Right hindlimb (tissue), 1 donor: ENCODE results near the gene VGLL4.
"Not testable (repeated sequence)": the region's sequence is repeated elsewhere in the genome, so short reads cannot be mapped to it uniquely, and the experiment has no call there.

Experiments
- DNase-seq: peaks from one replicate; pipeline ENCODE4 v3.0.0-alpha.2; 2018

Gene VGLL4

GRCh38 chr3:11546657-11547302 lies 96.9 kb downstream of the VGLL4 start:
- peak; percentile 17 for DNase-seq

- DNase-seq, result peak; percentile 30
Observed at GRCh38 chr3:11545186-11545851, 98.4 kb downstream of the VGLL4 start.

DNA sequence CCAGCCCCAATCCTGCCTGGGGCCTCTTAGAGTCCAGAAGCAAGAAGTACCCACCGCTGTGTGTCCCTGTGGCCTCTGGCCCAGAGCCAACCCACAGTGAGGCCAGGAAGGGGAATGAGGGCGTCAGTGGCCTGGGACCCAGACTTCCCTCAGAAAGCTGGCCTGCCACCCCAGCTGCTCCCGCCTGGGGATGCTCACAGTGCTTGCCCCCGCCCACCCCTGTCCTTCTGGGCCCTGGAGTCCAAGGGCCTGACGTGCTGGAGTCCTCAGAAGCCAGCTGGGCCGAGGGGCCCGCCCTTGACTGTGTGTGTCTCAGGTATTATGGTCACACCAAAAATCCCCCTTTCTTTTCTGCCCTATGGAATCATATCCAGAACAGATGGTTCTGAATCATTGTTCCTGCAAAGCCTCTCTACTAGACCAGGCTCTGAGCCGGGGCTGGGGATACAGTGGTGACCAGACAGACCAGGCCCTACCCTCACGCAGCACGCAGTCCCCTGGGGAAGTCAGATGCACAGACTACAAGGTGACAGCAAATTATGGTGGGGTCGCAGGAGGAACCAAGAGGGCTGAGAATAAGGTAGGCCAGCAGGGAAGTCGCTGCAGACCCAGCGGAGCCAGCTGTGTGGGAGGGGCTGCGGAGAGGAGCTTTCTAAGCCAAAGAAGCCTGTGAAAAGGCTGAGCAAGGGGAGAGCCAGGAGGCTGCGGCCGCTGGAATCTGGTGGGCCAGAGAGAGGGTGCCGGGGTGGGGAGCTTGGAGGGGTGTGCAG lies 99.1 kb downstream of the VGLL4 start:
- DNase-seq, result peak; percentile 75

GRCh38 chr3:11543948-11544387 lies 99.7 kb downstream of the VGLL4 start:
- peak; percentile 10 for DNase-seq

DNA sequence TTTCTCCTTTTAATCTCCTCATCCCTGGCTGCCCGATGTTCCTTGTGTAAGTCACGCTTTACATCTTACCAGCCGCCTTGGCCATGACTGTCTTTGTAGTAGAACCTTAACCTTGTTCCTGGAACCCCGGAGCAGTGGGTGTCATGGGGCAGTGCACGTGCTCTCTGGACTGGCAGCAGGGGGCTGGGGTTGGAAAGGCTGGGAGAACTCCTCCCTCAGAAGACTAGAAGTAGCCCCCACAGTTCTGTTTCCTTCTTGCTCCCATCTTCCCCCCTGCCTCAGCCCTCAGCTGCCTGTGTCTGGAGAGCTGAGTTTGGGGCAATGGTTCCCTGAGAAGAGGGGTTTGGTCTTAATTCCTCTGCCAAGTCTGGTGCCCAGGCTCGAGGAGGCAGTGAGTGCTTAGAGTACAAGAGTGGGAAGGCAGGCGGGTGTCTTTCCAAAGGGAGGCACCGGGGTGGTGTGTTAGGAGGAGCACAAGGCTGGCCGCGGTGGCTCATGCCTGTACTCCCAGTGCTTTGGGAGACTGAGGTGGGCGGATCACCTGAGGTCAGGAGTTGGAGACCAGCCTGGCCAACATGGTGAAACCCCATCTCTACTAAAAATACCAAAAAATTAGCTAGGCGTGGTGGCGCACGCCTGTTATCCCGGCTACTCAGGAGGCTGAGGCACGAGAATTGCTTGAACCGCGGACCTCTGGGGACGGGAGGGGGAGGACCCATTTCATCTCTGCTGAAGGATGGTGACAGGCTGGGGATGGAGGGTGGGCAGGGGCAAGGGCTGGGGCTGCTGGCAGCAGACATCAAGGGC lies 100.4 kb downstream of the VGLL4 start:
- DNase-seq, result peak; percentile 13

- no peak for DNase-seq
Observed at GRCh38 chr3:11542551-11542950, 101.2 kb downstream of the VGLL4 start.

DNA sequence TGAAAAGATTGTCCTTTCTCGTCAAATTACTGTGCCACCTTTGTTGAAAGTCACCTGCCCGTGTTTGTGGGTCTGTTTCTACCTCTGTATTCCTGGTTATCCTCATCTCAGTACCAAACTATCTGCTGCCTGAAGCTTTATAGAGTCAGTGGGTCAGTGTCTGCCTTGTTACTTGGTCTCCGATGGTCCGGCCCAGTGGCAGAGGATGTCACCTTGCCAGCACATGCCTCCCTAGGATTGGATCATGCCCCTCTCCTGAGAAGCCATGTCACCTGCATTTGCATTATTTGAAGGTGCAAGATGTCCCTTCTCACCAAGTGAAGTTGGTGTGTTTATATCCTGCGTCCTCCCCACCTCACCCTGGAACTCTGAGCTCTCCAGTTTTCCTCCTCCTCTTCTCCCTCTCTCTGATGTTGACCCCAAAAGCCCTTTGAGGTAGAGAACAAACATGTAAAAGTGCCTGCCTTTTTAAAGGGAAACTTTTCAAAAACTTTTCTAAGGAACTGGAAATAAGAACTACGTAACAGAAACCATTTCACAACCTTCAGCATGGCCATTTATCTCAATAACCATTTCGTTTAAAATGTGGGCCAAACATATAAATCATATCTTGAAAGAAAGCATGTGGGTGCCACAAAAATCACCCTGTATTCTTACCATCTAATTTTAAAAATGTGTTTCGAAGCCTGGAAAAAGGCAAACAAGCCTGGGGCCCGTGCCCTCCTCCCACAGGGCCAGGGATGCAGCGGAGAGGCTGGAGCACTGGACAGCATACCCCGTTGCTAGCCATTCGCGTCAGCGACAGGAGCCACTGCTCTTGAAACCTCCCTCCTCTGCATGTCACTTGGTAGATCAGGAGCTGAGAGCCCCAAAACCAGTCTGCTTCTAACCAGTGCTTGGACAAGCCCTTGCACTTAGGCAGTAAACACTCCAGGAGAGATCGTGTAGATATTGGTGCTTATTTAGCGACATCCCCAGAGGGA lies 102.1 kb downstream of the VGLL4 start:
- no peak for DNase-seq

DNA sequence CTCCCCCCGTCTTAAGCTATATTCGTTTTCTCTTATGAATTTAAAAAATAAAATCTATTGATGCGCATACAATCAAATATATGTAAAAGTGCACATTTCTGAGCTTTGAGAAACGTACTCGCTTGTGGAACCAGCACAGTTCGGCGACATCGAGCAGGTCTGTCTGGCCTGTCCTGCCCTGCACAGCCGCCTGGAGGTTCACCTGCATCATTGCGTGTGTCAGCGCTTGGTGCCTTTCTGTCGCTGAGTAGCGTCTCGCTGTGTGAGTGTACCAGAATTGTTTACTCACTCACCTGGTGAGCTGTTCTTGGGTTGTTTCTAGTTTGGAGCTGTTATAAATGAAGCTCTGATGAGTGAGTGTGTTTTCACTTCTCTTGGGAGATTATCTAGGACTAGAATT lies 104.0 kb downstream of the VGLL4 start:
- DNase-seq, result no peak

DNA sequence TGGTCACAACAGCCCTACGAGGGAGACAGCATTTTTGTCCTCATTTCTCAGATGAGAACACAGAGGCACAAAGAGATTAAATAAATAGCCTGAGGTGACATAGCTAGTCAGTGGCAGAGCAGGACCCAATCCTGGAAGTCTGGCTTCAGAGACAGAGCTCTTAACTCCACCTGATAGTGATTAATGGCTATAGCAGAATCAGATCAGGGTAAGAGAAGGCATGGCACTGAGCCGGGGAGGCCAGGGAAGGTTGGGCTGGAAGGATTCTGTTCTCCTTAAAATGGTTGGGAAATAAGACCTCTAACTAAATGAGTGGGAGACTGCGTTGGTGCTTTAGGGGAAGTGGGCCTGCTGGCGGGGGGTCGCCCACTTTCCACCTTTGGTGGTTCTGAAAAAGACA lies 104.5 kb downstream of the VGLL4 start:
- DNase-seq, result no peak

DNA sequence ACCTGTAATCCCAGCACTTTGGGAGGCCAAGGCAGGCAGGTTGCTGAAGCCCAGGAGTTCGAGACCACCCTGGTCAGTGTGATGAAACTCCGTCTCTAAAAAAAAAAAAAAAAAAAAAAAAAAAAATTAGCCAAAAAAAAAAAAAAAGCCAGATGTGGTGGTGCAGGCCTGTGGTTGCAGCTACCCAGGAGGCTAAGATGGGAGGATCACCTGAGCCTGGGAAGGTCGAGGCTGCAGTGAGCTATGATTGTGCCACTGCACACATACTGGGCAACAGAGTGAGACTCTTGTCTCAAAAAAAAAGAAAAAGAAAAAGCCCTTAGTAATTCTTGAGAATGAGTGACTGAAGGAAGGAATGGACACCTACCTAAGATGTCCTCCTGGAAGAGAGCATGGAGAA lies 105.1 kb downstream of the VGLL4 start:
- DNase-seq, result no peak

GRCh38 chr3:11536936-11537612 lies 106.6 kb downstream of the VGLL4 start:
- no peak for DNase-seq

DNA sequence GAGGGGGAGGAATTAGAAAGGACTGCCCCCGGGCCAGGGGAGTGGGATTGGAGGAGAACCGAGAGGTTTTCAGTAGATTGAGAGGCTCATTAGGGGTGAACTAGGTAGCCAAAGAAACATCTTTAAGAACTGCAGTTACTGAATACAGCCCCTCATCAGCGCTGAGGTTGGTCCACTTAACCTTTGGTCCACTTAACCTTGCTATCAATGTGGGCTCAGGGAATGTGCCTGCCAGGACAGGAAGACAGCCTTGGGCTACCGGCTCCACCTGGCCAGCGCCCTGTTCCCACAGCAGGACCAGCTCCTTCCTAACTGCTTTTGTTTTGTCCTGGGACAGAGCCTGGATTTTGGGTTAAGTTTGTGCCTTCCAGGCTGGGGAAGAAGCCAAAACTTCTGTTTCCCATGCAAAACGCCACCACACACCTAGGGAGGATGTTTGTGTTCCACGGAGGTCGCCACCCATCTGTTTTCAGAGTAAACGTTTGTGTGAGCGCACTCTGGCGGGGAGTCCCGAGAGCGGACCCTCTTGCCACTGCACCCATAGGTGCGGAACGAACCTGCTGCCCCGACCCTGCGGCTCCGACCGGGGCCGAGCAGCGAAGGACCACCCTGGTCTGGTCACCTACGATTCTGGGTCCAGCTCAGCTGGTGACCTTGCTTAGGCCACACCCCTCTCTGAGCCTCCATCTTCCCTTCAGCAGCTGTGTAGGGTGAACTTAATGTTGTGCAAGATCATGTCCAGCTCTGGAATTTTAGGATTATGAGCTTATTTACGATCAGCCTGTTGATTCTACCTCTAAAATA lies 107.4 kb downstream of the VGLL4 start:
- DNase-seq, result no peak

DNA sequence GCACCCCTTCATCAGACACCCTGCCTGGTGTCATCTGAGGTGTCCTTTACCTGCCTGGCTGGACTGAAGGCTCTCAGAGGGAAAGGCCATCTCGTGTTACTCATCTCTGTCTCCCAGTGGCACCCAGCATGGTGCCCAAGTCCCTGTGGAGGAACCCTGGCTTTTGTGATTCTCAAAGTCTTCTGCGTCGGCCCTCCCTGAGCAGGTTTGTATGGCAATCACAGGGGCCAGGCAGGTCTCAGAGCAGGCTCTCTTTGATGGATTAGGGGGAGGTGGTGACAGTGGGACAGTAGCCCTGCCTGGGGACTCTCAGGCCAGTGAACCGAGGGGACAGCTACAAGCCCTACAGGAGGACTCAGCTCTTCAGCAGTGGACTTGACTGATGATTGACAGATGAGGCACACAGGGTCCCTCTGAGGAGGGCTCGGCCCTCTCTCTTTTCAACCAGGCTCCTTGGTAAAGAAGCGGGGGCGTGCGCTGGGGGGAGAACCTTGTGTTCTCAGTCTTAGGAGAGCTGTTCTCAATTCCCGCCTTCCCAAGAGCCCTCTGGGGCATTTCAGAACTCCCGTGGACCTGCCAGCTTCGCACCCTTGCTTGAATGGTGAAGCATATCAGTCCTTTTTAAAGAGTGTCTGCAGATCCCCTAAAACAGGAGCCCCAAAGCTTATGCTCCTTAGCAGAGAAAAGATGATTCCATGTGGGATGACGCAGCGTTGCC lies 108.3 kb downstream of the VGLL4 start:
- no peak for DNase-seq

GRCh38 chr3:11534793-11535101 lies 109.0 kb downstream of the VGLL4 start:
- no peak for DNase-seq

GRCh38 chr3:11534011-11534792 lies 109.5 kb downstream of the VGLL4 start:
- DNase-seq, result no peak

GRCh38 chr3:11532931-11533391 lies 110.8 kb downstream of the VGLL4 start:
- no peak for DNase-seq

DNA sequence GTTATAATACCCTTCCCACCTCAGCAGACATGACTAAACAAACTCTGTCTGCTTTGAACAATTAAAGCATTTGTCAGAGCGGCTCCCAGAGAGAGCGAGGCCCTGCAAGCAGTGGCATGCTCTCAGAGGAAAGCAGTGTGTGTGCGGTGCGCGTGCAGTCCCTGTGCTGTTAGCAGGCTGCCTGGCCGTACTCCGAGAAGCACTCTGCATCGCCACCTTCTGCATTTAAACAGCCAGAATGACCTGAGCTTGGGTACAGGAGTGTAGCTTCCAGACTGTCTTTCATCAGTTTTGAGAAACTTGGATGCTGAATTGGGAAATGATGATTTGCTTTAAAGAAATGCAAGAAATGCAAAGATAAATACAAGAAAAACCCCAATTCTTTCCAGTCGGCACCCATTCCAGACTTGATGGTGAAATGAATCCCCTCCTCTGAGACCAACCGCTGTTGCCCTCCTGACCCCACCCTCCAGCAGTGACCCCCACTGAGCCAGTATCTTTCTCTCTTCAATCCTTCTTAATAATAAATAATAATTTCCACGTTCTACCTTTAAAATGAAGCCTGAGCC lies 113.5 kb downstream of the VGLL4 start:
- peak; percentile 64 for DNase-seq

DNA sequence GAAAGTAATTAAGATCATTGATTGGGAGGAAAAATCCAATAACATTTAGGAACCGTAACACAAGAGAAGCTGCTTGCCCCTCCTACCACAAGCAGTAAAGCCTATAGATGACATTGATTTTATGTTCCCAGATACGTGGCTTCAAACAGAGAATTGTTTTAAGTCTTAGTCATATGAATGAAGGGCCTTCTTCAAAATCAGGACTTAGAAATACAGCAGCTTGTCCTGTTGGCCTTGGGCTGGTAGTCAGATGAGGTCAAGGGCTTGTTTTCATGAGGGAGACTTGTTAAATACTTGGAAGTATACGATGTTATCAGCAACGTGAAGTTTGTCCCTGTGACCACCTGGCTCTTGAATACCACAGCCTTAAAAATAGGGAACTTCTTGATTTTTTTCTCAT lies 114.4 kb downstream of the VGLL4 start:
- DNase-seq, result no peak

- DNase-seq, result not testable (repeated sequence)
Observed at GRCh38 chr3:11526121-11526520, 117.6 kb downstream of the VGLL4 start.
